ENCODE measurements around the gene ZNF423. TPM values are rescaled to one million over a fixed set of nuclear protein-coding genes. Genes with fewer than 3 reads are reported as not detected.

ZNF423 gene
- total RNA-seq, 6 experiments from 2014 or later, result not detected

GRCh38 chr16:49844359-49844758 is 11.6 kb downstream of the ZNF423 start:
- H3K27me3 Mint-ChIP-seq (ENCODE audit: insufficient read depth), result peaks cover 34% of the 10 kb centered on the region
- no peaks in the 10 kb centered on the region for H3K4me1 Mint-ChIP-seq (ENCODE audit: low read depth)
- no peak for DNase-seq
- no peak overlapping the region for H3K4me3 Mint-ChIP-seq
- H3K36me3 Mint-ChIP-seq (ENCODE audit: low read depth), result no peaks in the 10 kb centered on the region
- TF ChIP-seq CTCF (IDR thresholded peaks at IDR 0.05), result no peak
- no peaks in the 10 kb centered on the region for H3K9me3 Mint-ChIP-seq
- H3K27ac Mint-ChIP-seq, result no peak overlapping the region

- Mint-ChIP-seq H3K27ac (no peak overlapping the region), H3K9me3 (no peaks in the 10 kb centered on the region), H3K27me3 (ENCODE audit: insufficient read depth) (peaks cover 31% of the 10 kb centered on the region), H3K36me3 (ENCODE audit: low read depth) (no peaks in the 10 kb centered on the region), H3K4me1 (ENCODE audit: low read depth) (no peaks in the 10 kb centered on the region), H3K4me3 (no peak overlapping the region)
- no peak for TF ChIP-seq CTCF (IDR thresholded peaks at IDR 0.05)
- no peak for DNase-seq
Measured at GRCh38 chr16:49843758-49844157, 12.2 kb downstream of the ZNF423 start.

- no peaks in the 10 kb centered on the region for H3K9me3 Mint-ChIP-seq
- H3K4me3 Mint-ChIP-seq, result no peak overlapping the region
- no peaks in the 10 kb centered on the region for H3K36me3 Mint-ChIP-seq (ENCODE audit: low read depth)
- no peak for DNase-seq
- peaks cover 30% of the 10 kb centered on the region for H3K27me3 Mint-ChIP-seq (ENCODE audit: insufficient read depth)
- TF ChIP-seq CTCF (IDR thresholded peaks at IDR 0.05), result no peak
- H3K27ac Mint-ChIP-seq, result no peak overlapping the region
- H3K4me1 Mint-ChIP-seq (ENCODE audit: low read depth), result no peaks in the 10 kb centered on the region
Measured at GRCh38 chr16:49842972-49843371, 12.9 kb downstream of the ZNF423 start.

GRCh38 chr16:49839017-49839825 is 16.7 kb downstream of the ZNF423 start:
- Mint-ChIP-seq H3K36me3 (ENCODE audit: low read depth) (no peaks in the 10 kb centered on the region), H3K27ac (no peak overlapping the region), H3K4me3 (no peak overlapping the region), H3K9me3 (no peaks in the 10 kb centered on the region), H3K4me1 (ENCODE audit: low read depth) (no peaks in the 10 kb centered on the region), H3K27me3 (ENCODE audit: insufficient read depth) (peaks cover 41% of the 10 kb centered on the region)
- TF ChIP-seq CTCF (IDR thresholded peaks at IDR 0.05), result no peak
- DNase-seq, result no peak

- H3K9me3 Mint-ChIP-seq, result no peaks in the 10 kb centered on the region
- no peaks in the 10 kb centered on the region for H3K4me1 Mint-ChIP-seq (ENCODE audit: low read depth)
- H3K4me3 Mint-ChIP-seq, result no peak overlapping the region
- no peak for TF ChIP-seq CTCF (IDR thresholded peaks at IDR 0.05)
- H3K27ac Mint-ChIP-seq, result no peak overlapping the region
- DNase-seq, result no peak
- peaks cover 41% of the 10 kb centered on the region for H3K27me3 Mint-ChIP-seq (ENCODE audit: insufficient read depth)
- H3K36me3 Mint-ChIP-seq (ENCODE audit: low read depth), result no peaks in the 10 kb centered on the region
Measured at GRCh38 chr16:49838441-49839016, 17.4 kb downstream of the ZNF423 start.
